Panc1 (cell line): Measurements from ENCODE around the gene ADGRA1. TPM values are rescaled to one million over a fixed set of nuclear protein-coding genes. Genes with fewer than 3 reads are reported as not detected.

Experiments used
- ATAC-seq: fragments of 200-7000 bp; cut with Tn5 transposase; 2 replicates; pipeline ENCODE4 v1.9.1; 2020; ENCODE audit warnings: mild to moderate bottlenecking, moderate library complexity
- BruUV-seq: library from RNA; stranded (reverse); fragments of 400-500 nt; replicated peaks from 2 replicates; lab custom pipeline; 2021; lab: Mats Ljungman, UMichigan
- CTCF ChIA-PET: fragments of 300-600 bp; sonication (Branson Sonifier 250); formaldehyde crosslinking; loops from one replicate; lab custom pipeline; 2022; ENCODE audit warnings: antibody characterized with exemption; lab: Charles Lee
- POLR2A ChIA-PET: fragments of 300-600 bp; sonication (Branson Sonifier 250); formaldehyde crosslinking; loops from one replicate; lab custom pipeline; 2022; ENCODE audit warnings: antibody characterized with exemption; lab: Charles Lee
- DNase-seq: peaks from one replicate; pipeline ENCODE4 v3.0.0-alpha.2; 2010; ENCODE audit warnings: low read depth, low spot score
- H3K27ac ChIP-seq: 2 replicates; pipeline ENCODE4 v1.5.1; 2011; ENCODE audit warnings: mild to moderate bottlenecking, low read length, inconsistent platforms
- H3K27me3 ChIP-seq: fragments of 200-500 bp; sonication (Bioruptor generic); 2 replicates; pipeline ENCODE4 v1.6.0; 2014; ENCODE audit warnings: low read length, inconsistent platforms; ENCODE audit not compliant: control insufficient read depth, insufficient read depth
- H3K36me3 ChIP-seq: fragments of 200-500 bp; sonication (Bioruptor generic); 2 replicates; pipeline ENCODE4 v1.5.1; 2014; ENCODE audit warnings: inconsistent platforms, mild to moderate bottlenecking, low read length, moderate library complexity; ENCODE audit not compliant: control insufficient read depth, insufficient read depth
- H3K4me1 ChIP-seq: 2 replicates; pipeline ENCODE4 v1.5.1; 2011; ENCODE audit warnings: inconsistent platforms, mild to moderate bottlenecking, low read length, moderate library complexity; ENCODE audit not compliant: control insufficient read depth, insufficient read depth
- H3K4me3 ChIP-seq, 2 experiments: 2 replicates each; pipeline ENCODE4 v1.5.1; 2011 to 2012; ENCODE audit warnings: low read depth in 2 of 2, low read length in 2 of 2, mild to moderate bottlenecking in 2 of 2, inconsistent platforms in 1 of 2, moderate library complexity in 1 of 2
- H3K9me3 ChIP-seq: fragments of 200-500 bp; sonication (Bioruptor generic); 2 replicates; pipeline ENCODE4 v1.5.1; 2014; ENCODE audit warnings: low read depth, mild to moderate bottlenecking, inconsistent platforms, low read length, moderate library complexity; ENCODE audit not compliant: control insufficient read depth, insufficient read depth
- POLR2AphosphoS5 ChIP-seq: IDR thresholded peaks from 2 replicates; pipeline ENCODE4 v1.6.1; 2012; ENCODE audit warnings: mild to moderate bottlenecking, low read depth, low read length, moderate library complexity
- SIN3A ChIP-seq: IDR thresholded peaks from 2 replicates; pipeline ENCODE4 v1.6.1; 2012; ENCODE audit warnings: low read depth, mild to moderate bottlenecking, low read length, moderate library complexity, borderline replicate concordance; ENCODE audit not compliant: insufficient read depth
- TCF7L2 ChIP-seq: IDR thresholded peaks from 2 replicates; pipeline ENCODE4 v1.6.1; 2011; ENCODE audit warnings: mild to moderate bottlenecking, low read depth, low read length, inconsistent platforms
- in situ Hi-C: cut with HindIII; loops from 2 replicates; pipeline ENCODE4 v1.10.0; 2016; ENCODE audit warnings: low sequenced_read_pairs, low pct_unique_long_range_greater_than_20kb
- intact Hi-C: fragments of 100-400 bp; cut with micrococcal nuclease; formaldehyde crosslinking; loops from one replicate; pipeline ENCODE4 v1.10.0; 2022; ENCODE audit not compliant: unreplicated experiment
- total RNA-seq: library from RNA; stranded (reverse); gene quantifications from one replicate; pipeline ENCODE4 v1.2.1, GENCODE V29; 2021; ENCODE audit not compliant: unreplicated experiment
- TF ChIP-seq, protein P1 (sequence below): fragments of 450-650 bp; IDR thresholded peaks from 2 replicates; pipeline ENCODE4 v1.5.1; 2017; ENCODE audit warnings: mild to moderate bottlenecking
- TF ChIP-seq, protein P2 (sequence below), 2 experiments: IDR thresholded peaks; 2 replicates each; pipeline ENCODE4 v1.6.1; 2011 to 2012; ENCODE audit warnings: low read depth in 2 of 2, control low read depth in 1 of 2, low read length in 1 of 2, mild to moderate bottlenecking in 1 of 2, moderate library complexity in 1 of 2; ENCODE audit not compliant: insufficient read depth in 1 of 2

ADGRA1 gene
- total RNA-seq, 1 experiment from 2014 or later: 0.05 TPM

DNA sequence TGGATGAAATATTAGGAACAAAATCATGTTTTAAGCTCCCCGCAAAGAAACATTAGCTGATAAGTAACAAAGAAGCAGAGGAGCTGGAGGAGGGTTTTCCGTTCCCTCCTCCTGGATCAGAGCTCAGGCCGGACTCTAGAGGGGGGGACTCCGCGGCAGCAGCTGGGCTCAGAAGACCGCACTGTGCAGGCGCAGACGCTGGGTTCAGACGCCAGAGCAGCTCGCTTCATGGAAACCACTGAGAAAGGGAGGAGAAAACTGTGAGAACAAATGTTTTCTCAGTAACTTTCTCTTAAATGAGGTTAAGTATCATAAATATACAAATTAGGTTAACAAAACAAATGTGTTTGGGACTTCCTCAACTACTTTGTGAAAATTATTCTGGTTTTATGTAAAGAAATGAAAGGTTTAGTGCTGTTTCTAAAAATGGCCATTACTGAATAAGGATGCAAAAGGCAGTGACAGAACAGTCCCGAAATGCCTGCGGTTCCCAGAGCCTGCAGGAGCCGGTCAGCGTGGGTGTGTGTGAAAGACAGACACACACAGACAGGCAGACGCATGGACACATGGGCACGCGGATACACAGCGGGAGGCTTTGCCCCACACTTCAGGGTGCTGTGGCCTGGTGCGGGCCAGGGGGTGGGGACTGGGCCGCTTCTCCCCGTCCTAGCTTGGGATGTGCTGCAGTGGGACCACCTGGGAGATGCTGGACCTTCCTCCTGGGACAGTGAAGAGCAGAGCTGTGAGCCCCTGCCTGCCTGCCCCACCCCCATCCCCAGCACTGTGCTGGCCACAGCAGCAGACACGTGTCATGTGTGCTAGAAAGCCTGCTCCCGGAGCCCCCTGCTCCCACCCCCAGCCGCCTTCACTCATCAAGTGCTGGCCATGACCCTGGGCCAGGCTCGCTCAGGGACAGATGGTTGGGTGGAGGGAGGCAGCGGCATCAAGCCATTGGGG is 20.3 kb upstream of the ADGRA1 start:
- no peaks in the 10 kb centered on the region for H3K36me3 ChIP-seq
- ChIA-PET POLR2A (interaction anchor here (0.6 kb wide), 1 partner anchor 540 kb away, joined by 3 read pairs; no protein-coding TSS in a partner anchor), CTCF (no interaction called here)
- no peaks in the 10 kb centered on the region for H3K27me3 ChIP-seq
- H3K4me1 ChIP-seq: no peaks in the 10 kb centered on the region; the same call in 1 of the 2 replicates
- in situ Hi-C loops: no loop called here
- DNase-seq (no peak), ATAC-seq (no peak)
- H3K27ac ChIP-seq: no peak overlapping the region
- intact Hi-C loops: no loop called here
- TF ChIP-seq POLR2AphosphoS5 (no peak), TCF7L2 (no peak), SIN3A (no peak)
- TF ChIP-seq, protein P1, sequence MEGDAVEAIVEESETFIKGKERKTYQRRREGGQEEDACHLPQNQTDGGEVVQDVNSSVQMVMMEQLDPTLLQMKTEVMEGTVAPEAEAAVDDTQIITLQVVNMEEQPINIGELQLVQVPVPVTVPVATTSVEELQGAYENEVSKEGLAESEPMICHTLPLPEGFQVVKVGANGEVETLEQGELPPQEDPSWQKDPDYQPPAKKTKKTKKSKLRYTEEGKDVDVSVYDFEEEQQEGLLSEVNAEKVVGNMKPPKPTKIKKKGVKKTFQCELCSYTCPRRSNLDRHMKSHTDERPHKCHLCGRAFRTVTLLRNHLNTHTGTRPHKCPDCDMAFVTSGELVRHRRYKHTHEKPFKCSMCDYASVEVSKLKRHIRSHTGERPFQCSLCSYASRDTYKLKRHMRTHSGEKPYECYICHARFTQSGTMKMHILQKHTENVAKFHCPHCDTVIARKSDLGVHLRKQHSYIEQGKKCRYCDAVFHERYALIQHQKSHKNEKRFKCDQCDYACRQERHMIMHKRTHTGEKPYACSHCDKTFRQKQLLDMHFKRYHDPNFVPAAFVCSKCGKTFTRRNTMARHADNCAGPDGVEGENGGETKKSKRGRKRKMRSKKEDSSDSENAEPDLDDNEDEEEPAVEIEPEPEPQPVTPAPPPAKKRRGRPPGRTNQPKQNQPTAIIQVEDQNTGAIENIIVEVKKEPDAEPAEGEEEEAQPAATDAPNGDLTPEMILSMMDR: no peak
- TF ChIP-seq, protein P2, sequence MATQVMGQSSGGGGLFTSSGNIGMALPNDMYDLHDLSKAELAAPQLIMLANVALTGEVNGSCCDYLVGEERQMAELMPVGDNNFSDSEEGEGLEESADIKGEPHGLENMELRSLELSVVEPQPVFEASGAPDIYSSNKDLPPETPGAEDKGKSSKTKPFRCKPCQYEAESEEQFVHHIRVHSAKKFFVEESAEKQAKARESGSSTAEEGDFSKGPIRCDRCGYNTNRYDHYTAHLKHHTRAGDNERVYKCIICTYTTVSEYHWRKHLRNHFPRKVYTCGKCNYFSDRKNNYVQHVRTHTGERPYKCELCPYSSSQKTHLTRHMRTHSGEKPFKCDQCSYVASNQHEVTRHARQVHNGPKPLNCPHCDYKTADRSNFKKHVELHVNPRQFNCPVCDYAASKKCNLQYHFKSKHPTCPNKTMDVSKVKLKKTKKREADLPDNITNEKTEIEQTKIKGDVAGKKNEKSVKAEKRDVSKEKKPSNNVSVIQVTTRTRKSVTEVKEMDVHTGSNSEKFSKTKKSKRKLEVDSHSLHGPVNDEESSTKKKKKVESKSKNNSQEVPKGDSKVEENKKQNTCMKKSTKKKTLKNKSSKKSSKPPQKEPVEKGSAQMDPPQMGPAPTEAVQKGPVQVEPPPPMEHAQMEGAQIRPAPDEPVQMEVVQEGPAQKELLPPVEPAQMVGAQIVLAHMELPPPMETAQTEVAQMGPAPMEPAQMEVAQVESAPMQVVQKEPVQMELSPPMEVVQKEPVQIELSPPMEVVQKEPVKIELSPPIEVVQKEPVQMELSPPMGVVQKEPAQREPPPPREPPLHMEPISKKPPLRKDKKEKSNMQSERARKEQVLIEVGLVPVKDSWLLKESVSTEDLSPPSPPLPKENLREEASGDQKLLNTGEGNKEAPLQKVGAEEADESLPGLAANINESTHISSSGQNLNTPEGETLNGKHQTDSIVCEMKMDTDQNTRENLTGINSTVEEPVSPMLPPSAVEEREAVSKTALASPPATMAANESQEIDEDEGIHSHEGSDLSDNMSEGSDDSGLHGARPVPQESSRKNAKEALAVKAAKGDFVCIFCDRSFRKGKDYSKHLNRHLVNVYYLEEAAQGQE (IDR thresholded peaks at IDR 0.05; ENCODE audit: insufficient read depth in 1 of 2, low read depth in 2 of 2, low read length in 1 of 2): no peak
- H3K9me3 ChIP-seq: no peaks in the 10 kb centered on the region
- BruUV-seq: no TSS peak
- H3K4me3 ChIP-seq: no peak overlapping the region

DNA sequence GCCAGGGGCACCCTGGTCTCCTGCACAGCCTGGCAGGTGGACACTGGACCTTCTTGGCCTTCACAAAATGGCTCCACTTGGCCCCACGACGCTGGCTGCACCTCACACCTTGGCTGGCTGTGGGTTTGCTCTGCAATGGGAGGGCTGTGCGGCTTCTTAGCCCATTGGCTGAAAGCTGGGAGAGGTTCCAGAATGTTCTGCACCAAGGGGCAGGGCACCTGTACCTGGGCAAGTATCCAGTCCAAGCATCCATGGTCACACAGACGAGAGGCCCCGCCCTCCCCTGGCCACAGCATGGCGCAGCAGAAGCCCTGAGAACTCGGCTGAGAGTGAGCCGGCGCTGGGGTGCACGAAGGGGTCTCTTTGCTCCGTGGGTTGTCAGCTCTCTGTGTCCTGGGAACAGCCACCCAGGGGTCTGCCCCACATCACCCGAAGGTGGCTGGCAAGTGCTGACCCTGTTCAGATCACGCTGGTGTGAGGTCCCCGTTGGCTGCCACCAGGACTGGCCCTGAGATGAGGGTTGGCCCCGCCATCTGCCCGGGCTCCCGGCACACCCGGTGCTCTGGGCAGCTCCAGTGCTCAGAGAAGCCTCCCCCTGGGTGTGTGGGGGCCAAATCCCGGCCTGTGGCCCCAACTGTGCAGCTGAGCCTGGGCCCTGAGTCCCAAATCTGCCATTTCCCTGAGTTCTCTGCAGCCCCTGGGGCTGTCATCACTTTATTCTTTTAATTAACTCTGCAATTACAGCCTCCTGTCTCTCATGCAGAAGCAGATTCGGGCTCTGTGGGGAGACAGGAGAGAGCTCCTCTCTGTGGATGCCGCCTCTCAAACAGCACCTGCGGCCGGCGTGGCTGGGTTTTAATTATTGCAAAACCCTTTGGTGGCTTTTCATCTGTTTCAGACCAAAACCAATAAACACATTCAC is 19.4 kb upstream of the ADGRA1 start:
- no peak for TF ChIP-seq POLR2AphosphoS5
- no peak for TF ChIP-seq TCF7L2
- TF ChIP-seq, protein P2 (IDR thresholded peaks at IDR 0.05; ENCODE audit: insufficient read depth in 1 of 2, low read depth in 2 of 2, low read length in 1 of 2): no peak
- TF ChIP-seq, protein P1: no peak
- no peak for TF ChIP-seq SIN3A
- intact Hi-C loops: no loop called here
- Histone ChIP-seq H3K9me3 (no peaks in the 10 kb centered on the region), H3K36me3 (no peaks in the 10 kb centered on the region), H3K27ac (no peak overlapping the region), H3K4me3 (no peak overlapping the region), H3K27me3 (no peaks in the 10 kb centered on the region), H3K4me1 (no peaks in the 10 kb centered on the region; the same call in 1 of the 2 replicates)
- no TSS peak for BruUV-seq
- DNase-seq: no peak
- in situ Hi-C loops: no loop called here
- CTCF ChIA-PET: no interaction called here
- POLR2A ChIA-PET: interaction anchor here (0.5 kb wide), 1 partner anchor 15 kb away, joined by 3 read pairs; no protein-coding TSS in a partner anchor
- no peak for ATAC-seq
